Endothelial cell of umbilical vein (primary cell): ENCODE measurements around the gene CHD9.
"Not testable (repeated sequence)": the region's sequence is repeated elsewhere in the genome, so short reads cannot be mapped to it uniquely, and the experiment has no call there.

Experiments
- EZH2 ChIP-seq: IDR thresholded peaks from 2 replicates; pipeline ENCODE4 v1.6.1; 2012; ENCODE audit warnings: borderline replicate concordance, low read depth, mild to moderate bottlenecking, moderate library complexity, low read length, inconsistent platforms; ENCODE audit not compliant: severe bottlenecking
- GATA2 ChIP-seq: IDR thresholded peaks from 2 replicates; pipeline ENCODE4 v1.7.0; 2011; ENCODE audit warnings: low read depth, mild to moderate bottlenecking, moderate library complexity, mixed read lengths, low read length; ENCODE audit not compliant: insufficient read length, insufficient read depth
- JUN ChIP-seq: IDR thresholded peaks from 2 replicates; pipeline ENCODE4 v1.6.1; 2011; ENCODE audit warnings: borderline replicate concordance, low read depth; ENCODE audit not compliant: insufficient read length, insufficient read depth
- POLR2A ChIP-seq: IDR thresholded peaks from 2 replicates; pipeline ENCODE4 v1.6.1; 2012; ENCODE audit warnings: low read depth, mild to moderate bottlenecking, control low read depth, low read length
- POLR2AphosphoS5 ChIP-seq: IDR thresholded peaks from 2 replicates; pipeline ENCODE4 v1.6.1; 2012; ENCODE audit warnings: low read depth, mild to moderate bottlenecking, control low read depth, low read length, moderate library complexity; ENCODE audit not compliant: insufficient read depth
- TF ChIP-seq, protein P1 (sequence below), 2 donors: IDR thresholded peaks; 1 replicate in 1 of 2; 2 replicates in 1 of 2; pipeline ENCODE4 v1.5.1; 2011; ENCODE audit warnings: low read length in 2 of 2, mild to moderate bottlenecking in 2 of 2, moderate library complexity in 2 of 2, control low read depth in 1 of 2, inconsistent platforms in 1 of 2, low read depth in 1 of 2; ENCODE audit not compliant: insufficient read depth in 1 of 2; ENCODE audit errors: extremely low read depth in 1 of 2
- TF ChIP-seq, protein P2 (sequence below): IDR thresholded peaks from 2 replicates; pipeline ENCODE4 v1.6.1; 2011; ENCODE audit not compliant: insufficient read depth, insufficient read length

DNA sequence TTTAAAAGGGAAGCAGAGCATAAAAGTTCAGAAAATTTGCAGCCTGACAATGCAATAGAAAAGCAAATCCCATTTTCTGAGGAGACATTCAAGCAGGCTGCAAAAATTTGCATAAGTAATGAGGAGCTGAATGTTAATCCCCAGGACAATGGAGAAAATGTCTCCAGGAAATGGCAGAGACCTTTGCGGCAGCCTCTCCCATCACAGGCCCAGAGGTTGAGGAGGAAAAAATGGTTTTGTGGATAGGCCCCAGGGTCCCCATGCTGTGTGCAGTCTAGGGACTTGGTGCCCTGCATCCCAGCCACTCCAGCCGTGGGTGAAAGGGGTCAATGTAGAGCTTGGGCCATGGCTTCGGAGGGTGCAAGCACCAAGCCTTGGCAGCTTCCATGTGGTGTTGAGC lies 19.5 kb downstream of the CHD9 start:
- TF ChIP-seq, protein P1, sequence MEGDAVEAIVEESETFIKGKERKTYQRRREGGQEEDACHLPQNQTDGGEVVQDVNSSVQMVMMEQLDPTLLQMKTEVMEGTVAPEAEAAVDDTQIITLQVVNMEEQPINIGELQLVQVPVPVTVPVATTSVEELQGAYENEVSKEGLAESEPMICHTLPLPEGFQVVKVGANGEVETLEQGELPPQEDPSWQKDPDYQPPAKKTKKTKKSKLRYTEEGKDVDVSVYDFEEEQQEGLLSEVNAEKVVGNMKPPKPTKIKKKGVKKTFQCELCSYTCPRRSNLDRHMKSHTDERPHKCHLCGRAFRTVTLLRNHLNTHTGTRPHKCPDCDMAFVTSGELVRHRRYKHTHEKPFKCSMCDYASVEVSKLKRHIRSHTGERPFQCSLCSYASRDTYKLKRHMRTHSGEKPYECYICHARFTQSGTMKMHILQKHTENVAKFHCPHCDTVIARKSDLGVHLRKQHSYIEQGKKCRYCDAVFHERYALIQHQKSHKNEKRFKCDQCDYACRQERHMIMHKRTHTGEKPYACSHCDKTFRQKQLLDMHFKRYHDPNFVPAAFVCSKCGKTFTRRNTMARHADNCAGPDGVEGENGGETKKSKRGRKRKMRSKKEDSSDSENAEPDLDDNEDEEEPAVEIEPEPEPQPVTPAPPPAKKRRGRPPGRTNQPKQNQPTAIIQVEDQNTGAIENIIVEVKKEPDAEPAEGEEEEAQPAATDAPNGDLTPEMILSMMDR (IDR thresholded peaks at IDR 0.05; ENCODE audit: extremely low read depth in 1 of 2, insufficient read depth in 1 of 2, low read depth in 1 of 2, low read length in 2 of 2): not testable (repeated sequence)
- TF ChIP-seq EZH2, JUN, POLR2A, POLR2AphosphoS5, GATA2: not testable (repeated sequence)
- TF ChIP-seq, protein P2, sequence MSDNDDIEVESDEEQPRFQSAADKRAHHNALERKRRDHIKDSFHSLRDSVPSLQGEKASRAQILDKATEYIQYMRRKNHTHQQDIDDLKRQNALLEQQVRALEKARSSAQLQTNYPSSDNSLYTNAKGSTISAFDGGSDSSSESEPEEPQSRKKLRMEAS: not testable (repeated sequence)
